Right atrium auricular region (tissue), 2 donors: ENCODE results near the gene SNCB. TPM values are rescaled to one million over a fixed set of nuclear protein-coding genes. Genes with fewer than 3 reads are reported as not detected.

Experiments used
- DNase-seq: peaks from one replicate; pipeline ENCODE4 v3.0.0-alpha.2; 2019; ENCODE audit warnings: low spot score
- H3K27ac ChIP-seq, 2 donors: fragments of 200-600 bp; sonication (generic); 1 replicate in 1 of 2; 2 replicates in 1 of 2; pipeline ENCODE4 v1.5.1; 2016 to 2019
- H3K27me3 ChIP-seq, 2 donors: fragments of 200-600 bp; sonication (generic); one replicate each; pipeline versions ENCODE4 v1.5.1 to v1.6.0; 2017 to 2019
- H3K36me3 ChIP-seq: fragments of 200-600 bp; sonication (generic); one replicate; pipeline ENCODE4 v1.5.1; 2016
- H3K4me1 ChIP-seq, 2 donors: fragments of 200-600 bp; sonication (generic); one replicate each; pipeline versions ENCODE4 v1.5.1 to v1.6.0; 2017 to 2019
- H3K4me3 ChIP-seq, 2 donors: fragments of 200-600 bp; sonication (generic); 1 replicate in 1 of 2; 2 replicates in 1 of 2; pipeline ENCODE4 v1.5.1; 2017 to 2019; ENCODE audit warnings: mild to moderate bottlenecking in 1 of 2, moderate library complexity in 1 of 2
- H3K9me3 ChIP-seq, 2 donors: fragments of 200-600 bp; sonication (generic); one replicate each; pipeline ENCODE4 v1.5.1; 2019
- CTCF ChIP-seq, 2 donors: fragments of 200-600 bp; sonication (generic); IDR thresholded peaks; one replicate each; pipeline ENCODE4 v1.5.1; 2019; ENCODE audit warnings: antibody characterized with exemption in 2 of 2
- total RNA-seq, 2 donors: library from RNA; depleted of rRNA; stranded (reverse); fragments of >200 nt; gene quantifications; one replicate each; pipeline ENCODE4 v1.1.0, GENCODE V29; 2016

The SNCB gene
- total RNA-seq, 2 donors from 2014 or later = 0.67 TPM; not detected in 1

DNA sequence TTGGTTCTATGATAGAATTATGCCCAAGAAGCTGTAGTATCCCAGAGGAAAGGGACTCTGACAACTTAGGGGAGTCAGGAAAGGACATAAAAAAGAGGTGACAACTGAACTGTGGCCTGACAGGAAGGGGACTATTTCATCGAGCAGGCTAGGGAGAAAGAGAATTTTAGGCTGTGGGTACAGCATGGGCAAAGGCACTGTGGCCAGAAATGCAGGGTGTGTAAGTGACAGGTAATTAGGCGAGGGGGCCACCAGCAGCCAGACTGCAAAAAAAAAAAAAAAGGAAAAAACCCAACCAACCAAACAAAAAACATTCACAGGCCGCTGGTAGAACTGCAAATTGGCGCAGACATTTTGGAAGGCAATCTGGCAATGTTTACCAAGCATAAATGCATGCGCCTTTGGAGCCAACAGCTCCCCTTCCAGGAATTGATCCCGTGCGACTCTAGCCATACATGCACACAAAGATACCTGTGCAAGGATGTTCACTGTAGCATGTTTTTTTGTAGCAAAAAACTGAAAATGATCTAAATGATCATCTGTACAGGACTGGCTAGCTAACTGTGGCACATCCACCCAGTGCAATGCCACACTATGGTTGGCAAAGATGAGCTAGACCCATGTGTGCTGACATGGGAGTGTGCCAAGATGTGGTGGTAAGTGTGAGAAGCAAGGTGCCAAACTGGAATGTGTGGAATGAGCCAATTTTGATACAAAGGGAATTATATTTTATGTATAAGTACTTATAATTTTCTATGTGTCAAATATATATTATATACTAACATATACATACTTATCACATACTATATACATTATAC lies 1.3 kb upstream of the SNCB start:
- DNase-seq = no peak
- H3K27ac ChIP-seq = no peak overlapping the region
- TF ChIP-seq CTCF (IDR thresholded peaks at IDR 0.05) = no peak
- peaks cover 0 to 21% of the 10 kb centered on the region in 2 donors for H3K4me1 ChIP-seq
- no peaks in the 10 kb centered on the region for H3K9me3 ChIP-seq
- H3K36me3 ChIP-seq = no peaks in the 10 kb centered on the region
- peaks cover 7 to 20% of the 10 kb centered on the region in 2 donors for H3K27me3 ChIP-seq
- no peak overlapping the region for H3K4me3 ChIP-seq

GRCh38 chr5:176630681-176631222 lies 418 bp upstream of the SNCB start:
- Histone ChIP-seq H3K9me3 (no peaks in the 10 kb centered on the region), H3K27me3 (peaks cover 7 to 20% of the 10 kb centered on the region in 2 donors), H3K36me3 (no peaks in the 10 kb centered on the region), H3K4me1 (peaks cover 0 to 21% of the 10 kb centered on the region in 2 donors), H3K27ac (no peak overlapping the region), H3K4me3 (peak overlapping the region; percentile 21 to 44)
- no peak for TF ChIP-seq CTCF (IDR thresholded peaks at IDR 0.05)
- no peak for DNase-seq

- no peak for TF ChIP-seq CTCF (IDR thresholded peaks at IDR 0.05)
- H3K27me3 ChIP-seq = peaks cover 7 to 20% of the 10 kb centered on the region in 2 donors
- peak overlapping the region in 1 of 2 donors; percentile 44 for H3K4me3 ChIP-seq
- H3K4me1 ChIP-seq = peaks cover 0 to 21% of the 10 kb centered on the region in 2 donors
- no peak overlapping the region for H3K27ac ChIP-seq
- DNase-seq = no peak
- no peaks in the 10 kb centered on the region for H3K36me3 ChIP-seq
- H3K9me3 ChIP-seq = no peaks in the 10 kb centered on the region
Observed at GRCh38 chr5:176629317-176629852, 949 bp downstream of the SNCB start.

- H3K4me1 ChIP-seq = peaks cover 0 to 21% of the 10 kb centered on the region in 2 donors
- peaks cover 7 to 20% of the 10 kb centered on the region in 2 donors for H3K27me3 ChIP-seq
- no peaks in the 10 kb centered on the region for H3K36me3 ChIP-seq
- H3K27ac ChIP-seq = no peak overlapping the region
- H3K9me3 ChIP-seq = no peaks in the 10 kb centered on the region
- no peak overlapping the region for H3K4me3 ChIP-seq
- no peak for DNase-seq
- TF ChIP-seq CTCF (IDR thresholded peaks at IDR 0.05) = no peak
Observed at GRCh38 chr5:176628406-176629228, 1.7 kb downstream of the SNCB start.

GRCh38 chr5:176627582-176627981 lies 2.8 kb downstream of the SNCB start:
- no peak overlapping the region for H3K4me3 ChIP-seq
- H3K27ac ChIP-seq = no peak overlapping the region
- no peaks in the 10 kb centered on the region for H3K9me3 ChIP-seq
- DNase-seq = no peak
- peaks cover 7 to 20% of the 10 kb centered on the region in 2 donors for H3K27me3 ChIP-seq
- H3K4me1 ChIP-seq = peaks cover 0 to 21% of the 10 kb centered on the region in 2 donors
- no peaks in the 10 kb centered on the region for H3K36me3 ChIP-seq
- no peak for TF ChIP-seq CTCF (IDR thresholded peaks at IDR 0.05)
